GM23248 (cell line): ENCODE measurements around the gene CTBP2.

ENCODE experiments used
- EZH2 ChIP-seq: fragments of 200-600 bp; sonication (generic); IDR thresholded peaks from 2 replicates; pipeline ENCODE4 v1.6.1; 2018; ENCODE audit warnings: antibody characterized with exemption, mild to moderate bottlenecking; ENCODE audit not compliant: insufficient read depth, poor library complexity, severe bottlenecking
- EZH2phosphoT487 ChIP-seq: fragments of 200-600 bp; sonication (generic); IDR thresholded peaks from 2 replicates; pipeline ENCODE4 v1.6.1; 2018; ENCODE audit warnings: antibody characterized with exemption, moderate library complexity, mild to moderate bottlenecking, low read depth; ENCODE audit not compliant: insufficient read depth

DNA sequence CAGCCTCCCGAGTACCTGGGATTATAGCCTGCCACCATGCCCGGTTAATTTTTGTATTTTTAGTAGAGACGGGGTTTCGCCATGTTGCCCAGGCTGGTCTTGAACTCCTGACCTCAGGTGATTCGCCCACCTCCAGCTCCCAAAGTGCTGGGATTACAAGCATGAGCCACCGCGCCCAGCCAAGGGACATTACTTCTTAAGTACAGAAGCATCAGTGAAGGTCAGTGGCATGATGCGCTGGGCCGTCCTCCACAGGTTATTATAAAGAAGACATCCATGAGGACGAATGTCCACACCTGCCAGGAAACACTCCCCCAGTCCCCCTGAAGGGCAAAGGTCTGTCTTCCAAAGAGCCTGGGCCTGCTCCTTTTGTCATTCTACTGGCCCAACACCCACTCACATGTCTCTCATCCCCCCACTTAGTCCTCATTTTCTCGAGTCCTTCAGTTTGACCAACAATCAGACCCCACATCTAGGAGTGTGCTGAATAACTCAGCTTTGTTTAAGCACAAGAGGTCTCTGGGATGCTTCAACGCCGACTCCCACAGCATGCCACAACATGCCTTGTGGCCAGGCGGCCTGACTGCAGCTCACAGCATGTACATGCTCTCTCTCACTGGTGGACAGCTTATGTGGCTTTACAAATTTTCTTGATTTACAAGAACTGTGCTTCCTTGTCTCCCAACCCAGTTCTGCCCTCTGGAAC is 73.0 kb downstream of the CTBP2 start:
- TF ChIP-seq EZH2phosphoT487, result no peak
- no peak for TF ChIP-seq EZH2
